ENCODE measurements around the gene IRF2BP1. TPM values are rescaled to one million over a fixed set of nuclear protein-coding genes. Genes with fewer than 3 reads are reported as not detected.

Gene IRF2BP1
- total RNA-seq, 4 donors from 2014 or later, result 17.1 to 40.6 (median 28.6) TPM

- H3K9me3 ChIP-seq, result no peaks in the 10 kb centered on the region
- TF ChIP-seq, protein P1, sequence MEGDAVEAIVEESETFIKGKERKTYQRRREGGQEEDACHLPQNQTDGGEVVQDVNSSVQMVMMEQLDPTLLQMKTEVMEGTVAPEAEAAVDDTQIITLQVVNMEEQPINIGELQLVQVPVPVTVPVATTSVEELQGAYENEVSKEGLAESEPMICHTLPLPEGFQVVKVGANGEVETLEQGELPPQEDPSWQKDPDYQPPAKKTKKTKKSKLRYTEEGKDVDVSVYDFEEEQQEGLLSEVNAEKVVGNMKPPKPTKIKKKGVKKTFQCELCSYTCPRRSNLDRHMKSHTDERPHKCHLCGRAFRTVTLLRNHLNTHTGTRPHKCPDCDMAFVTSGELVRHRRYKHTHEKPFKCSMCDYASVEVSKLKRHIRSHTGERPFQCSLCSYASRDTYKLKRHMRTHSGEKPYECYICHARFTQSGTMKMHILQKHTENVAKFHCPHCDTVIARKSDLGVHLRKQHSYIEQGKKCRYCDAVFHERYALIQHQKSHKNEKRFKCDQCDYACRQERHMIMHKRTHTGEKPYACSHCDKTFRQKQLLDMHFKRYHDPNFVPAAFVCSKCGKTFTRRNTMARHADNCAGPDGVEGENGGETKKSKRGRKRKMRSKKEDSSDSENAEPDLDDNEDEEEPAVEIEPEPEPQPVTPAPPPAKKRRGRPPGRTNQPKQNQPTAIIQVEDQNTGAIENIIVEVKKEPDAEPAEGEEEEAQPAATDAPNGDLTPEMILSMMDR (IDR thresholded peaks at IDR 0.05 in 4 of 5, conservative IDR thresholded peaks at IDR 0.05 in 1 of 5), result peak; percentile 62 to 87 (median 74)
- no peak for TF ChIP-seq POLR2A (IDR thresholded peaks at IDR 0.05)
- no peaks in the 10 kb centered on the region for H3K27me3 ChIP-seq
- ATAC-seq, result no peak
- in situ Hi-C loops (cut with MboI; ENCODE audit: low sequenced_read_pairs in 4 of 4) (no loop called here), intact Hi-C loops (cut with DNase I; ENCODE audit: low total_unique reads) (no loop called here)
- peaks cover 34 to 44% of the 10 kb centered on the region in 2 donors for H3K4me1 ChIP-seq
- H3K27ac ChIP-seq, result peak overlapping the region in 3 of 4 donors; percentile 20 to 67 (median 47)
- H3K4me3 ChIP-seq, result peak overlapping the region in 3 of 4 donors; percentile 0 to 24 (median 12)
- peak in 1 of 2 donors; percentile 62 for DNase-seq
- peaks cover 0 to 6% of the 10 kb centered on the region in 2 donors for H3K36me3 ChIP-seq
Observed at GRCh38 chr19:45882652-45883585, 3.0 kb downstream of the IRF2BP1 start.

DNA sequence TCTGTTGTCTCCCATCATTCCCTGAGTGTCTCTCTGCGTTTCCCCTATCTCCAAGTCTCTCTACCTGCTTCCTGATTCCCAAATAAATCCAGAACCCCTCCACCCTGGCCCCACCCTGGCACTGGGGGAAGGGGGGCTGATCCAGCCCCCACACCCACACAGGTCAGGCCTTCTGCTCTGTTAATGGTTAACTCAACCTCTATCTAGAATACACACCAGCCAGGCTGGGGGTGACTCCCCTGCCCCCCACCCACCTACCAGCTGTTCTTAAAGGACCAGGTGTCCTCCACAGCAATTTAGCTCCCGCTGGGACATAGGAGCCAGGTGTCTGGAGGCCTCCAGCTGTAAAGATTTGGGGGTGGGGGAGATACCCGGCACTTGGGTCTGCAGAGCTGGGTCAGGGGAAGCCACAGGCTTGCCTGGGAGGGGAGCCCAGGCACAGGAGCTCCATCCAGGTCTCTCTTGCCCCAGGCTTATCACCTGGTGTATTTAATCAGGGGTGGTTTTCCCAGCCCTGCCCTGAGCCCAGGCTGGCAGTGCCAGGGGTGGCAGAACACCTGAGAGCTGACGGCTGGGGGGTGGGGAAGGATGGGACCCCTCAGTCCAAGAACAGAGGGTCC, 3.9 kb downstream of the IRF2BP1 start:
- no peak overlapping the region for H3K4me3 ChIP-seq
- H3K4me1 ChIP-seq, result peaks cover 30 to 39% of the 10 kb centered on the region in 2 donors
- no peak overlapping the region for H3K27ac ChIP-seq
- peaks cover 0 to 1% (median 0%) of the 10 kb centered on the region in 3 donors for H3K27me3 ChIP-seq
- DNase-seq, result no peak
- ATAC-seq, result no peak
- in situ Hi-C loops (cut with MboI; ENCODE audit: low sequenced_read_pairs in 4 of 4), result no loop called here
- TF ChIP-seq POLR2A (IDR thresholded peaks at IDR 0.05), result no peak
- TF ChIP-seq, protein P1 (IDR thresholded peaks at IDR 0.05 in 4 of 5, conservative IDR thresholded peaks at IDR 0.05 in 1 of 5), result no peak
- no peaks in the 10 kb centered on the region for H3K9me3 ChIP-seq
- H3K36me3 ChIP-seq, result peaks cover 0 to 6% of the 10 kb centered on the region in 2 donors
- intact Hi-C loops (cut with DNase I; ENCODE audit: low total_unique reads), result no loop called here

DNA sequence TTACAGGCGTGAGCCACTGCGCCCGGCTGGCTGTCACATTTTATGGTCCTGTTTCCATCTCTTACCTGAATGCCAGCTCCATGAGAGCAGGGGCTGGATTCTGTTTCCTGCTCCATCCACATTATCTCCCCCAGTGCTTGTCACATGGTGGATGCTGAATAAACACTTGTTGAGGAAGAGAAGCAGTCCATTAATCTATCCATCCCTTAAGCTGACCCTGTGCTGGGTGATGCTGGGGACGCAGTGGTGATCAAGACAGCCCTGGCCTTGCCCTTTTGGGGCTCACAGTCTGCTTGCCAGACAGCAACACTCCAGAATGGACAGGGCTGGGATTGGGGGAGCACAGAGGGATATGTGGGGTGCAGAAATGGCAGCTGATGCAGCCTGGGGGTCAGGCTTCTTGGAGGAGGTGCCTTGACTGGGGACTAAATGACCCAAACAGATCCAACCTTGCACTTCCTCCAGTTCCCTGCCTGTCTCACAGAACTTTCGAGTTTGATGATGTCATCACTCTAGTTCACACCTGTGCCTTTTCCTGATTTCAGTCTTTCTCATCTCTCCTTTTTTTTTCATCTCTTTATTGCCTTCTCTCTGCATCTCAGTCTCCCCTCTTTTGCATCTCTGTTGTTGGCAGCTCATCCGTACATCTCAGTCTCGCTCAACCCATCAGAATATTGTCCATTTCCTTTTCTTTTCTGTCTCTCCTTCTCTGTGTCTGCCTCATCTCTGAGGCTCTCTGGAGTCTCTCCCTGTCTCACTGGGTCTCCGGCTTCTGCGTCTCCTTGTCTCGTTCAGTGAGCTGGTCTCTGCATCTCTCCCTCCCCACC, 4.6 kb downstream of the IRF2BP1 start:
- H3K27me3 ChIP-seq, result peaks cover 0 to 8% (median 0%) of the 10 kb centered on the region in 3 donors
- in situ Hi-C loops (cut with MboI; ENCODE audit: low sequenced_read_pairs in 4 of 4), result no loop called here
- DNase-seq (no peak), ATAC-seq (no peak)
- peaks cover 29 to 38% of the 10 kb centered on the region in 2 donors for H3K4me1 ChIP-seq
- H3K27ac ChIP-seq, result no peak overlapping the region
- no peak overlapping the region for H3K4me3 ChIP-seq
- no peaks in the 10 kb centered on the region for H3K9me3 ChIP-seq
- TF ChIP-seq, protein P1 (IDR thresholded peaks at IDR 0.05 in 4 of 5, conservative IDR thresholded peaks at IDR 0.05 in 1 of 5), result no peak
- no peak for TF ChIP-seq POLR2A (IDR thresholded peaks at IDR 0.05)
- intact Hi-C loops (cut with DNase I; ENCODE audit: low total_unique reads), result no loop called here
- peaks cover 0 to 6% of the 10 kb centered on the region in 2 donors for H3K36me3 ChIP-seq

DNA sequence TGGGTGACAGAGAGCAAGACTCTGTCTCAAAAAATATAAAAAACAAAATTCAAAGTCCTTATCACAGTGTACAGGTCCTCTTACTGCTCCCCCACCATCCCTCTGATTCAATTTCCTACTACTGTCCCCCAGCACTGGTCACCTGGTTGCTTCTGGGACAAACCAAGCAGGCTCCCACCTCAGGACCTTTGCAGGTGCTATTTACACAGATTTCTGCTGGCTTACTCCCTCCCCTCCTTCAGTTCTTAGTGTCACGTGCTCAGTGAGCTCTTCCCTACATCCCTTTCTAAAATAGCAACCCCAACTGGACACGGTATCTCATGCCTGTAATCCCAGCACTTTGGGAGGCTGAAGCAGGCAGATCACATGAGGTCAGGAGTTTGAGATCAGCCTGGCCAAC, 6.0 kb downstream of the IRF2BP1 start:
- no peak for ATAC-seq
- no peak for DNase-seq

More for the DNA sequence above, 6.0 kb downstream of the IRF2BP1 start:
- H3K9me3 ChIP-seq, result no peaks in the 10 kb centered on the region
- H3K27ac ChIP-seq, result no peak overlapping the region
- TF ChIP-seq, protein P1 (IDR thresholded peaks at IDR 0.05 in 4 of 5, conservative IDR thresholded peaks at IDR 0.05 in 1 of 5), result no peak
- TF ChIP-seq POLR2A (IDR thresholded peaks at IDR 0.05), result no peak
- in situ Hi-C loops (cut with MboI; ENCODE audit: low sequenced_read_pairs in 4 of 4) (no loop called here), intact Hi-C loops (cut with DNase I; ENCODE audit: low total_unique reads) (no loop called here)
- H3K27me3 ChIP-seq, result peaks cover 0 to 9% (median 0%) of the 10 kb centered on the region in 3 donors
- peaks cover 25 to 35% of the 10 kb centered on the region in 2 donors for H3K4me1 ChIP-seq
- no peak overlapping the region for H3K4me3 ChIP-seq
- H3K36me3 ChIP-seq, result peaks cover 0 to 6% of the 10 kb centered on the region in 2 donors
